ENCODE results near the gene OR2D2.
"Not testable (repeated sequence)": the region's sequence is repeated elsewhere in the genome, so short reads cannot be mapped to it uniquely, and the experiment has no call there.

The OR2D2 gene, protein sequence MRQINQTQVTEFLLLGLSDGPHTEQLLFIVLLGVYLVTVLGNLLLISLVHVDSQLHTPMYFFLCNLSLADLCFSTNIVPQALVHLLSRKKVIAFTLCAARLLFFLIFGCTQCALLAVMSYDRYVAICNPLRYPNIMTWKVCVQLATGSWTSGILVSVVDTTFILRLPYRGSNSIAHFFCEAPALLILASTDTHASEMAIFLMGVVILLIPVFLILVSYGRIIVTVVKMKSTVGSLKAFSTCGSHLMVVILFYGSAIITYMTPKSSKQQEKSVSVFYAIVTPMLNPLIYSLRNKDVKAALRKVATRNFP

GRCh38 chr11:6892400-6892799 lies at the start of gene OR2D2:
Gene OR2D2, minus strand, starts transcription at chr11:6892500. Its CDS starts 0 bp downstream, at chr11:6892500.
- in situ Hi-C loops (cut with HindIII; ENCODE audit: low sequenced_read_pairs), result no loop called here

GRCh38 chr11:6941970-6942369 lies 49.7 kb upstream of the OR2D2 start:
- in situ Hi-C loops (cut with HindIII; ENCODE audit: low sequenced_read_pairs), result no loop called here

- in situ Hi-C loops (cut with HindIII; ENCODE audit: low sequenced_read_pairs), result no loop called here
These were observed 39.8 kb upstream of the OR2D2 start for GRCh38 chr11:6932145-6932544.

DNA sequence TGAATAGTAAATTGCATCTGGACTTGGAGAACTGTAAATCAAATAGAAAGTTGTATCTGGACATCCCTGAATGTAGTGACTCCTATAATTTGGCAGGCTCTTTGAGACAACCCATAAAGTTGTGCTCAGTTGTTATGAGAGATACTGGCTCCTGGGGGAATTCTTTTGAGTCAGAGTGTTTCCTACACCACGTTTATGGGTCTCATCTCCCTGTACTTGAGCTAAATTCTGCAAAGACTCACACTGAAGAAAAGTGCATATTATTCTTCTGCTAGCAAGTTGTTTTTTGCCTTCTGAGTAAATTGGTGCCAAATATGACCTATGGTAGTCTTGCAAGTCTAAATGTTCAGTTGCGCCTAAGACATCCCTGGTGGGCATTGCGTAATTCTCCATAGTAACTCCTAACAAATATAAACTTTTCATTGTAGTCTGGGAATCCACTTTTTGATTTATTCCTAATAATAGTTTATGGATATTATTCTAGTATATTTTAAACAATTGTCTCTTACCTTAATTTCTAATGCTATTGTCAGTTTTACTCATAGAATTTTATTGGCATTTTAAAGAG lies 38.9 kb upstream of the OR2D2 start:
- in situ Hi-C loops (cut with HindIII; ENCODE audit: low sequenced_read_pairs), result no loop called here

DNA sequence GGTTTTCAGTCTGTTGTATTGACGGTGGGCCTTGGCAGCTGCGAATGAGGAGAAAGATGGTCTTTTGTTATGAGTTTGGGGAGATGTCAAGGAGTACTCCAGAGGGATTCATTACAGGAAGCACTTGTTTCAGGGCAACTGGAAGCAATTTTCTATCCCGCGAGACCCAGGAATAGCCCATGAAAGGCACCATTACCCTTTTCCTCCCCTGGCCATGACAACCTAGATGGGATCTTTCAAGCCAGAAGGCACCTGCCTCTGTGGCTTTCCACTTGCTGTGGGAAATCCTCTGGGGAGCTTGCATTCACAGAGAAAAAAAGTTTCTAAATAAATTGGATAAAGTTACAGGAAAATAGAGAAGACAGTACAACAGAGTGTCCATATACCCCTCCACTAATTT lies 36.6 kb upstream of the OR2D2 start:
- in situ Hi-C loops (cut with HindIII; ENCODE audit: low sequenced_read_pairs), result no loop called here

DNA sequence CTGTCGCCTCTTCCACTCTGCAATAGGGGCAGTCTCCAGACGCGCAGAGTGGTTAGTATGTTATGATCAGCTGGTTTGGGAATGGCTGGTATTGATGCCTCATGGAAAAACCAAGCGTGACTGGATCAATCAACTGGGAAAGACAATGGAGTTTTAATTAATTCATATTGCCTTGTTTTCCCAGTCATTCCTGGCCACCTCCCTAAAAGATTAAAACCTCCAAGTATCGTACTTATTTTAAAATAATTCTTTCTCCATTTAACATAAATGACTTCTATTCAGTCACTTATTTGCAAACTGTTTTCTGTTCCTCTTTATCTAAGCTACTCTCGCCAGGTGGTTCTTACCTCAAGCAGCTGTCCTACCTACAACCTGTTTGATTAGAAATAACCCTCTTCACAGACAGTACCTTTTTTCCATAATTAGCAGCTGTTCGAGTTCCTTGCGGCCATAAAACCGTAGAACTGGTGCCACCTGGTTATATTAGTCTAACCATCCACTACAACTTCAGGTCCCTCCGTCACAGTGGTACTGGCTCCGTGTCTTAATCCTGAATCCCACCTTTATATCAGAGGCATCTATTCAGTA lies 34.8 kb upstream of the OR2D2 start:
- in situ Hi-C loops (cut with HindIII; ENCODE audit: low sequenced_read_pairs), result no loop called here

GRCh38 chr11:6926208-6927029 lies 34.1 kb upstream of the OR2D2 start, which contains the start of gene ZNF215:
Gene ZNF215, plus strand, starts transcription at chr11:6926426. Its CDS starts 5,847 bp downstream, at chr11:6932273.
- in situ Hi-C loops (cut with HindIII; ENCODE audit: low sequenced_read_pairs), result no loop called here

DNA sequence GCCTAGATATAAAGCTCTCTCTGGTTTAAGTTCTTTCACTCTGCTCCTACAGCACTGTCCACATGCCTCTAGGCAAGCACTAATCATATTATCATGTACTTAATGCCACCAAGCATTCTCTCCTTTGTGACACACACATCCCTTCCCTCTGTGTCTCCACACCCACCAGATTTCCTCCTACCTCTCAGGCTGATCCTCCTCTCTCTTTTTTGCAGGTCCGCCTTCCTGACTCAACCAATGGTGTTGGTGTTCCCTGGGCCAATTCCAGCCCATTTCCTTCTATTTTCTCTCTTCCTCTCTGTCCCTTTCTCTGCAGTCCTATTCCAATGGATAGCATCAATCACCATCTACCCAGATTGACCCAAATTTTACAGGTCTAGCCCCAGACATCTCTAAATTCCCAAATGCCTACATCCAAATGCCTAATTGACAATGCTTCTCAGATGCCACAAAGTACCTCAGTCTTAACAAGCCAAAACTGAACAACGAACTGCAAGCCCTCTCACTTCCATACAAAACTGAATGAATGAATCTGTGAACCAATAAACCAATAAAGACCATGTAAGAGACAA lies 33.4 kb upstream of the OR2D2 start:
- in situ Hi-C loops (cut with HindIII; ENCODE audit: low sequenced_read_pairs), result no loop called here

- in situ Hi-C loops (cut with HindIII; ENCODE audit: low sequenced_read_pairs), result no loop called here
These were observed 32.8 kb upstream of the OR2D2 start for GRCh38 chr11:6925007-6925577.

- in situ Hi-C loops (cut with HindIII; ENCODE audit: low sequenced_read_pairs), result no loop called here
These were observed 28.4 kb upstream of the OR2D2 start, which contains the start of gene OR2D3 for GRCh38 chr11:6920702-6921101. Gene OR2D3, plus strand, starts transcription at chr11:6921002. Its CDS starts 0 bp downstream, at chr11:6921002.

DNA sequence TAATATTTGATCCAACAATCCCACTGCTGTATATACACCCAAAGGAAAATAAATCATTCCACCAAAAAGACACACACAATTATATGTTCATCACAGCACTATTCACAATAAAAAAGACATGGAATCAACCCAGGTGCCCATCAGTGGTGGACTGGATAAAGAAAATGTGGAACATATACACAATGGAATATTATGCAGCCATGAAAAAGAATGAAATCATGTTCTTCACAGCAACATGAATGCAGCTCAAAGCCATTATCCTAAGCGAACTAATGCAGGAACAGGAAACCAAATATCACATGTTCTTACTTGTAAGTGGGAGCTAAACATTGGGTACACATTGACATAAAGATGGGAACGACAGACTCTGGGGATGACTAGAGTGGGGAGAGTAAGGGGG lies 27.4 kb upstream of the OR2D2 start:
- in situ Hi-C loops (cut with HindIII; ENCODE audit: low sequenced_read_pairs), result no loop called here

DNA sequence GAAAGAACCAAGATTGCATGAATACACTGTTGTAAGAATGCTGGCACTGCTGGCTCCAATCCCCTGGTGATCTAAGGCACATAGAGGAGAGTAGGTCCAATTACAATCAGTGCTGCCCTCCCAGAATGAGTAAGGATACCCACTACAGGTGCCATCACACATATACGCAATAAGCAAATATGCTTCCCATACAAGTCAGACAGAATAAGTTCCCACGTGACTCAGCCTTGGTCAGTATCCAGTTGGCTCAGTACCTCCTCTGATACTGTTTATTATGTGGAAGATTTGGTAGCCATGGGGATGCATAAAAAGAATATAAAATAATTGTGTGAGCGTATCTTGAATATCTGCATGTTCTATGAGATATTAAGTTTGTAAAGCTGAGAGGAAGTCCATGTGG lies 19.6 kb upstream of the OR2D2 start:
- in situ Hi-C loops (cut with HindIII; ENCODE audit: low sequenced_read_pairs), result no loop called here

GRCh38 chr11:6911378-6911777 lies 19.1 kb upstream of the OR2D2 start:
- in situ Hi-C loops (cut with HindIII; ENCODE audit: low sequenced_read_pairs), result no loop called here

DNA sequence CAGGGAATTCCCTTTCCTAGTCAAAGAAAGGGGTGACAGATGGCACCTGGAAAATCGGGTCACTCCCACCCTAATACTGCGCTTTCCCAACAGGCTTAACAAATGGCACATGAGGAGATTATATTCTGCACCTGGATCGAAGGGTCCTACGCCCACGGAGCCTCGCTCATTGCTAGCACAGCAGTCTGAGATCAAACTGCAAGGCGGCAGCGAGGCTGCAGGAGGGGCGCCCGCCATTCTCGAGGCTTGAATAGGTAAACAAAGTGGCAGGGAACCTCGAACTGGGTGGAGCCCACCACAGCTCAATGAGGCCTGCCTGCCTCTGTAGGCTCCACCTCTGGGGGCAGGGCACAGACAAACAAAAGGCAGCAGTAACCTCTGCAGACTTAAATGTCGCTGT lies 12.5 kb upstream of the OR2D2 start:
- in situ Hi-C loops (cut with HindIII; ENCODE audit: low sequenced_read_pairs), result not testable (repeated sequence)

DNA sequence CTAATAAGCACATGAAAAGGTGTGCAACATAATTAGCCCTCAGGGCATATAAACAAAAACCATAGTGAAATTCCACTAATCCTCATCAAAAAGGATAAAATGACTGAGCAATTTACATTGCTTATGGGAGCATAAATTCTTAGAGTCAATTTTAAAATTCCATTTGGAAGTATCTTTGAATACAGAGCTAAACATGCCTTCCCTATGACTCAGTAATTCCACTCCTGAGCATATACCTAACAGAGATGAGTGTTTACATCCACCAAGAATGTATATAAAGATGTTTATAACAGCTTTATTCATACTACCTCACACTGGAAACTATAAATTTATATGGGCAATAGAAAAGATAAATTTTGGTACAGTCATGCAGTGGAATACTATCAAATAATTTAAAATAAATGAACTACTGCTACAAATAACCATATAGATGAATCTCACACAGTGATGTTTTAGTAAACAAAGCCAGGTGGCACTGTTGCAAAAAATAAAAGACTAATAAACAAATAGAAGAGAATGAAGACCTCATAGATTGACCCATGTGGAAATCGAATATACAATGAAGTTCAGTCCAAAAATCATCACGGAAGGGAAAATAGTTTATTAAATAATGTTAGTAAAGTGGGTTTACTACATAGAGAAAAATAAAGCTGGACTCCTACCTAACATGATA lies 8.2 kb upstream of the OR2D2 start:
- in situ Hi-C loops (cut with HindIII; ENCODE audit: low sequenced_read_pairs), result no loop called here

DNA sequence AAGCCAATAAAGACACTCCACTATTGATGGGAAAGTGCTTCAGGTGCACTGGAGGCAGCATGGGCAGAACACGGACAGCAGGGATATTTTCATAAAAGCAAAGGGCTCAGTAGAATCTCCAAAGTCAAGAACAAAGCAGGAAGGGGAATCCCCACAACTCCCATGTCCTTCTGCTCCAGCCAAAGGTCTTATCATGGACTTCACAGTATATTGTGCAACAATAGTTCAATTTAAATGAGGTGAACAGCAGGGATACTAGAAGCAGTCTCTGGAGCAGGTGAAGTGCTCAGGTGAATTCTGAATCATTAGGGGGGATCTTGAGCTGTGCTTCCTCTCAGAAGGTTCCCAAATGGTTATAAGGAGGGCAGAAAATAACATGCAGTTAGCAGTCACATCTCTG lies 6.6 kb upstream of the OR2D2 start:
- in situ Hi-C loops (cut with HindIII; ENCODE audit: low sequenced_read_pairs), result no loop called here

GRCh38 chr11:6895010-6895409 lies 2.7 kb upstream of the OR2D2 start:
- in situ Hi-C loops (cut with HindIII; ENCODE audit: low sequenced_read_pairs), result no loop called here

DNA sequence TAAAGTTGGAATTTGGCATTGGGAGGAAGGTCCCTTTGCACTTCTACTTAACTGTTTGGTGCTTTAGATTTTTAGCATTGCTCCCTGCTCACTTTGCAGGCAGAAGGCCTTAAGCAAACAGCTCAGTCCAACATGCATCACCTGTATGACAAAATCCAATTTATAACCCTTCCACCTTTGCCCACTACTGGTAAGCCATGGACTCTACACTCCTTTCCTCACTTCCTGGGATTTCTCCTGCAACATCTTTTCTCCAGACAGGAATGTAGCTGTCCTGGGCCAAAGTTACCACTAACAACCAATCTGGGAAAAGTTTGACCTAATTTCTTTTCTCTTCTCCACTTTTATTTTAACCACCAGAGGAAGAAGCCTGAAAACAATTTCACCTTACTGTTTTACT lies 1.8 kb upstream of the OR2D2 start:
- in situ Hi-C loops (cut with HindIII; ENCODE audit: low sequenced_read_pairs), result no loop called here

DNA sequence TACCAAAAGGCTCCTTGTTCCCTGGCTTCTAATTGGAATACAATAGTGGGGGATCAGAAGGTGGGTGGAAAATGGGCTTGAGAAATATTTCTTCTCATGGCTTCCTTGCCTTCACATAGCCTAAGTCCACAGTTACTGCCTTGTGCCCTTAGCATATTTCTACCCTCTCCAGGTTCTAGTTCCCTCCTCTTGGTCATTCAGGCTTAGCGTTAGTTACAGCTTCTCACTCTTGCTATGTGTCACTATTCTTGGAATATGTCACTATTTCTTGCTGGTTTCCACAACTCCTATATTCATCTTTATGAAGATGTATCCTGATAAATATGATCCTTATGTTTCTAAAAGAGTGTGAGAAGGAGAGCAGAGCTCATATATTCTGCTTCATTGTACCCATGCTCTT lies 2.5 kb downstream of the OR2D2 start:
- in situ Hi-C loops (cut with HindIII; ENCODE audit: low sequenced_read_pairs), result no loop called here

DNA sequence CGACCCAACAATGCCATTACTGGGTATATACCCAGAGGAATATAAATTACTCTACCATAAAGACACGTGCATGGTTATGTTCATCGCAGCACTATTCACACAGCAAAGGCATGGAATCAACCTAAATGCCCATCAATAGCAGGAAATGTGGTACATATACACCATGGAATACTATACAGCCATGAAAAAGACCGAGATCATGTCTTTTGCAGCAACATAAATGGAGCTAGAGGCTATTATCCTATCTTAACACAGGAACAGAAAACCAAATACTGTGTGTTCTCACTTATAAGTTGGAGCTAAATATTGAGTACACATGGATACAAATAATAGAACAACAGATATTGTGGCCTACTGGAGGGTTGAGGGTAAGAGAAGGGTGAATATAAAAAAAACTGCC lies 3.5 kb downstream of the OR2D2 start:
- in situ Hi-C loops (cut with HindIII; ENCODE audit: low sequenced_read_pairs), result no loop called here
